ENCODE measurements around the gene HDAC5. TPM values are rescaled to one million over a fixed set of nuclear protein-coding genes. Genes with fewer than 3 reads are reported as not detected.

Gene HDAC5
- total RNA-seq, 1 donor from 2014 or later = 43.3 TPM

GRCh38 chr17:44083250-44083849 is 40.1 kb downstream of the HDAC5 start:
- no peak for DNase-seq (ENCODE audit: extremely low spot score, unreplicated experiment)
- H3K27me3 Mint-ChIP-seq = no peaks in the 10 kb centered on the region
- H3K4me3 Mint-ChIP-seq = no peak overlapping the region

GRCh38 chr17:44082256-44082927 is 41.0 kb downstream of the HDAC5 start:
- no peaks in the 10 kb centered on the region for H3K9me3 Mint-ChIP-seq

More at GRCh38 chr17:44083250-44083849, 40.1 kb downstream of the HDAC5 start:
- H3K9me3 Mint-ChIP-seq = no peaks in the 10 kb centered on the region
- H3K4me1 Mint-ChIP-seq (ENCODE audit: unreplicated experiment) = peaks cover 17% of the 10 kb centered on the region
- no peak for TF ChIP-seq CTCF (conservative IDR thresholded peaks at IDR 0.05)
- H3K36me3 Mint-ChIP-seq = peaks cover 7% of the 10 kb centered on the region
- H3K27ac Mint-ChIP-seq = no peak overlapping the region

GRCh38 chr17:44081681-44082080 is 41.8 kb downstream of the HDAC5 start:
- Mint-ChIP-seq H3K27ac (no peak overlapping the region), H3K4me1 (ENCODE audit: unreplicated experiment) (peaks cover 13% of the 10 kb centered on the region), H3K27me3 (no peaks in the 10 kb centered on the region), H3K9me3 (no peaks in the 10 kb centered on the region), H3K36me3 (peaks cover 7% of the 10 kb centered on the region), H3K4me3 (no peak overlapping the region)
- TF ChIP-seq CTCF (conservative IDR thresholded peaks at IDR 0.05) = no peak
- DNase-seq (ENCODE audit: extremely low spot score, unreplicated experiment) = no peak

More at GRCh38 chr17:44082256-44082927, 41.0 kb downstream of the HDAC5 start:
- Mint-ChIP-seq H3K4me3 (no peak overlapping the region), H3K27ac (peak overlapping the region; percentile 40), H3K36me3 (peaks cover 7% of the 10 kb centered on the region), H3K4me1 (ENCODE audit: unreplicated experiment) (peaks cover 17% of the 10 kb centered on the region), H3K27me3 (no peaks in the 10 kb centered on the region)
- no peak for DNase-seq (ENCODE audit: extremely low spot score, unreplicated experiment)
- TF ChIP-seq CTCF (conservative IDR thresholded peaks at IDR 0.05) = no peak

- no peak for DNase-seq (ENCODE audit: extremely low spot score, unreplicated experiment)
- peaks cover 9% of the 10 kb centered on the region for H3K4me1 Mint-ChIP-seq (ENCODE audit: unreplicated experiment)
- no peaks in the 10 kb centered on the region for H3K9me3 Mint-ChIP-seq
- H3K4me3 Mint-ChIP-seq = no peak overlapping the region
- TF ChIP-seq CTCF (conservative IDR thresholded peaks at IDR 0.05) = no peak
- H3K27me3 Mint-ChIP-seq = no peaks in the 10 kb centered on the region
- peaks cover 10% of the 10 kb centered on the region for H3K36me3 Mint-ChIP-seq
- H3K27ac Mint-ChIP-seq = no peak overlapping the region
Observed at GRCh38 chr17:44079877-44080821, 43.3 kb downstream of the HDAC5 start.

- Mint-ChIP-seq H3K4me3 (no peak overlapping the region), H3K36me3 (peaks cover 10% of the 10 kb centered on the region), H3K27ac (no peak overlapping the region), H3K4me1 (ENCODE audit: unreplicated experiment) (peaks cover 3% of the 10 kb centered on the region), H3K27me3 (no peaks in the 10 kb centered on the region), H3K9me3 (no peaks in the 10 kb centered on the region)
- TF ChIP-seq CTCF (conservative IDR thresholded peaks at IDR 0.05) = no peak
- no peak for DNase-seq (ENCODE audit: extremely low spot score, unreplicated experiment)
Observed at GRCh38 chr17:44078412-44078811, 45.0 kb downstream of the HDAC5 start.
